Hematopoietic multipotent progenitor cell treated with erythropoietin and hydrocortisone succinate and interleukin-3 and kit ligand, for 17 days (in vitro differentiated cells): ENCODE measurements around the gene CRLF1.
A peak's percentile ranks its signal among the peaks of the same experiment; 100 is the strongest.

Source experiments
- DNase-seq: peaks from one replicate; pipeline ENCODE4 v3.0.0-alpha.2; 2015; ENCODE audit warnings: low spot score

CRLF1 gene

GRCh38 chr19:18557411-18558201 is 49.0 kb downstream of the CRLF1 start, which contains the start of gene KXD1:
TSS of gene KXD1 (plus strand) at chr19:18557870. CDS start at chr19:18562057, 4,187 bp downstream.
- peak; percentile 99 for DNase-seq

- DNase-seq = no peak
Measured at GRCh38 chr19:18551631-18552030, 55.0 kb downstream of the CRLF1 start.

GRCh38 chr19:18543814-18544475 is 62.7 kb downstream of the CRLF1 start:
- DNase-seq = peak; percentile 99
